CD4-positive, alpha-beta T cell treated with Interferon gamma for 1 hour (primary cell): ENCODE results near the gene ERV3-1.
A peak's percentile ranks its signal among the peaks of the same experiment; 100 is the strongest.
"Not testable (repeated sequence)": the region's sequence is repeated elsewhere in the genome, so short reads cannot be mapped to it uniquely, and the experiment has no call there.

Source experiments
- DNase-seq: peaks from one replicate; pipeline ENCODE4 v3.0.0-alpha.2; 2020

Gene ERV3-1

GRCh38 chr7:64999165-65000004, 7.1 kb downstream of the ERV3-1 start:
- peak; percentile 40 for DNase-seq

GRCh38 chr7:64998865-64999164, 7.7 kb downstream of the ERV3-1 start:
- DNase-seq, result no peak

- no peak for DNase-seq
Observed at GRCh38 chr7:64997927-64998391, 8.5 kb downstream of the ERV3-1 start.

GRCh38 chr7:64997164-64997908, 9.2 kb downstream of the ERV3-1 start:
- DNase-seq, result no peak

- no peak for DNase-seq
Observed at GRCh38 chr7:64996305-64996704, 10.2 kb downstream of the ERV3-1 start.

- no peak for DNase-seq
Observed at GRCh38 chr7:64993901-64994300, 12.6 kb downstream of the ERV3-1 start.

- no peak for DNase-seq
Observed at GRCh38 chr7:64992971-64993370, 13.5 kb downstream of the ERV3-1 start.

GRCh38 chr7:64990936-64991335, 15.6 kb downstream of the ERV3-1 start, which contains the start of gene ZNF117:
TSS of gene ZNF117 (minus strand) at chr7:64991036.
- no peak for DNase-seq

GRCh38 chr7:64990216-64990615, 16.3 kb downstream of the ERV3-1 start:
- no peak for DNase-seq

- DNase-seq, result no peak
Observed at GRCh38 chr7:64978497-64979203, 27.8 kb downstream of the ERV3-1 start.

- no peak for DNase-seq
Observed at GRCh38 chr7:64965594-64965993, 40.9 kb downstream of the ERV3-1 start.

- DNase-seq, result no peak
Observed at GRCh38 chr7:64959072-64959747, 47.3 kb downstream of the ERV3-1 start.

- no peak for DNase-seq
Observed at GRCh38 chr7:64951250-64951848, 55.1 kb downstream of the ERV3-1 start.

GRCh38 chr7:64950673-64951072, 55.8 kb downstream of the ERV3-1 start:
- not testable (repeated sequence) for DNase-seq

GRCh38 chr7:64948774-64949173, 57.7 kb downstream of the ERV3-1 start:
- not testable (repeated sequence) for DNase-seq

GRCh38 chr7:64947252-64948000, 59.1 kb downstream of the ERV3-1 start:
- DNase-seq, result no peak

- no peak for DNase-seq
Observed at GRCh38 chr7:64946772-64947171, 59.7 kb downstream of the ERV3-1 start.

GRCh38 chr7:64945503-64946175, 60.8 kb downstream of the ERV3-1 start:
- DNase-seq, result no peak

- DNase-seq, result not testable (repeated sequence)
Observed at GRCh38 chr7:64944667-64945502, 61.6 kb downstream of the ERV3-1 start.
